ENCODE data around the gene GSTT2B.

- TF ChIP-seq CTCF (conservative IDR thresholded peaks at IDR 0.05; ENCODE audit: low read length) (no peak), EZH2phosphoT487 (IDR thresholded peaks at IDR 0.05; ENCODE audit: borderline replicate concordance, low read depth, low read length) (no peak)
These were observed 22.0 kb downstream of the GSTT2B start for GRCh38 chr22:23939017-23939357.

All from OCI-LY7 (cell line).